Measurements from ENCODE around the gene SORBS2. TPM values are rescaled to one million over a fixed set of nuclear protein-coding genes. Genes with fewer than 3 reads are reported as not detected.
"Not testable (repeated sequence)": the region's sequence is repeated elsewhere in the genome, so short reads cannot be mapped to it uniquely, and the experiment has no call there.

SORBS2 gene
- polyA plus RNA-seq, 1 donor from 2014 or later = 46.0 TPM

DNA sequence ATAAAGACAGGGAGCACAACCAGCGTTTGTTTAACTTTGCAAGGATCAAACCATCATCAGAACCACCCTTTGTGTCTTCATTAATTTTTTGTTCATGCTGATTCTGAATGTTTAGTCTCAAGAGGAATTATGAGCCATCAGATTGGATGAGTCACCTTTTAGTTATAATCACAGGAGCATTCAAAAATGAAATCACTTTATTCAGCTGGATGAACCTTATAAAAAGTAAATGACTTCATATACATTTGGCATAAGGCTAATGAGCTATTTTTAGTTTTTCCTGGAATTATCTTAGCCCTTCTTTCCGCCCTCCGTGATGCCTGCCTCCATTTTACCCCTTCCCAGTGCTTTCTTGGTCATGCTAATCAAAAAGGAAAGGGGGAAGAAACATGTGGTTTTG lies 103.6 kb downstream of the SORBS2 start:
- Histone ChIP-seq H3K27me3 (ENCODE audit: insufficient read depth, low read depth, low read length) (no peaks in the 10 kb centered on the region), H3K9ac (ENCODE audit: low read length) (no peak overlapping the region), H3K4me2 (ENCODE audit: low read length) (no peak overlapping the region), H3K9me3 (ENCODE audit: low read length) (no peaks in the 10 kb centered on the region), H3K79me2 (replicated peaks; ENCODE audit: insufficient read depth, low read length) (no peaks in the 10 kb centered on the region), H3K4me3 (ENCODE audit: low read length) (no peak overlapping the region), H2AFZ (ENCODE audit: low read depth, low read length) (no peak overlapping the region), H3F3A (ENCODE audit: insufficient read depth, low read length, poor library complexity, severe bottlenecking) (no peaks in the 10 kb centered on the region), H3K36me3 (ENCODE audit: insufficient read depth, low read length) (no peaks in the 10 kb centered on the region), H4K20me1 (ENCODE audit: insufficient read depth) (no peaks in the 10 kb centered on the region), H3K9me2 (ENCODE audit: insufficient read depth, low read length) (no peaks in the 10 kb centered on the region), H3K27ac (ENCODE audit: low read length) (no peak overlapping the region)
- TF ChIP-seq, protein P1, sequence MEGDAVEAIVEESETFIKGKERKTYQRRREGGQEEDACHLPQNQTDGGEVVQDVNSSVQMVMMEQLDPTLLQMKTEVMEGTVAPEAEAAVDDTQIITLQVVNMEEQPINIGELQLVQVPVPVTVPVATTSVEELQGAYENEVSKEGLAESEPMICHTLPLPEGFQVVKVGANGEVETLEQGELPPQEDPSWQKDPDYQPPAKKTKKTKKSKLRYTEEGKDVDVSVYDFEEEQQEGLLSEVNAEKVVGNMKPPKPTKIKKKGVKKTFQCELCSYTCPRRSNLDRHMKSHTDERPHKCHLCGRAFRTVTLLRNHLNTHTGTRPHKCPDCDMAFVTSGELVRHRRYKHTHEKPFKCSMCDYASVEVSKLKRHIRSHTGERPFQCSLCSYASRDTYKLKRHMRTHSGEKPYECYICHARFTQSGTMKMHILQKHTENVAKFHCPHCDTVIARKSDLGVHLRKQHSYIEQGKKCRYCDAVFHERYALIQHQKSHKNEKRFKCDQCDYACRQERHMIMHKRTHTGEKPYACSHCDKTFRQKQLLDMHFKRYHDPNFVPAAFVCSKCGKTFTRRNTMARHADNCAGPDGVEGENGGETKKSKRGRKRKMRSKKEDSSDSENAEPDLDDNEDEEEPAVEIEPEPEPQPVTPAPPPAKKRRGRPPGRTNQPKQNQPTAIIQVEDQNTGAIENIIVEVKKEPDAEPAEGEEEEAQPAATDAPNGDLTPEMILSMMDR (IDR thresholded peaks at IDR 0.05; ENCODE audit: poor library complexity, severe bottlenecking) = no peak
- no peak for TF ChIP-seq MXI1 (conservative IDR thresholded peaks at IDR 0.05; ENCODE audit: poor library complexity, severe bottlenecking)

DNA sequence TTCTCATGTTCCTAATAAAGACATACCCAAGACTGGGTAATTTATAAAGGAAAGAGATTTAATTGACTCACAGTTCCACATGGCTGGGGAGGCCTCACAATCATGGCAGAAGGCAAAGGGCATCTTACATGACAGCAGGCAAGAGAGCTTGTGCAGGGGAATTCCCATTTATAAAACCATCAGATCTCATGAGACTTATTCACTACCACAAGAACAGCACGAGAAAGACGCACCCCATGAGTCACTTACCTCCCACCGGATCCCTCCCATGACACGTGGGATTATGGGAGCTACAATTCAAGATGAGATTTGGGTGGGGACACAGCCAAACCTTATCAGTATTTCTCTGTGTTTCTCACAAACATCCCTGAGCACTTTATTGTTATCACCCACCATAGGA lies 104.4 kb downstream of the SORBS2 start:
- not testable (repeated sequence) for H3K79me2 ChIP-seq (replicated peaks; ENCODE audit: insufficient read depth, low read length); H3K9ac ChIP-seq (ENCODE audit: low read length); H2AFZ ChIP-seq (ENCODE audit: low read depth, low read length); H3K4me2 ChIP-seq (ENCODE audit: low read length); H3K9me2 ChIP-seq (ENCODE audit: insufficient read depth, low read length); H3K27me3 ChIP-seq (ENCODE audit: insufficient read depth, low read depth, low read length); H3K4me3 ChIP-seq (ENCODE audit: low read length); H3K27ac ChIP-seq (ENCODE audit: low read length); H3F3A ChIP-seq (ENCODE audit: insufficient read depth, low read length, poor library complexity, severe bottlenecking); H3K36me3 ChIP-seq (ENCODE audit: insufficient read depth, low read length); H3K9me3 ChIP-seq (ENCODE audit: low read length); H4K20me1 ChIP-seq (ENCODE audit: insufficient read depth)

DNA sequence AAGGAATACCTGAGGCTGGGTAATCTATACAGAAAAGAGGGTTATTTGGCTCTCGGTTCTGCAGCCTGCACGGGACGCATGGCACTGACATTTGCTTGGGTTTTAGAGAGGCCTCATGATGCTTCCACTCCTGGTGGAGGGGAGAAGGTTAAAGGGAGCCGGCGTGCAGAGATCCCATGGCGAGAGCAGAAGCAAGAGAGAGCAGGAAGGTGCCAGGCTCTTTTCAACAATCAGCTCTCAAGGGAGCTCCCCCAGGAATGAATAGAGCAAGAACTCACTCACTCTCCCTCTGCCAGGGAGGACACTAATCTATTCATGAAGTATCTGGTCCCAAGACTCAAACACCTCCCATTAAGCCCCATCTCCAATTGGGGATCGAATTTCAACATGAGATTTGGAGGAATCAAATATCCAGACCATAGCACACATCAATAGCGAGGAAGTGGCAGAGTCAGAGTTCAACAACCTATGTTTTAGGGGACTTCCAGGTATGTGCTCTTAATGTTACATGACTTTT lies 109.8 kb downstream of the SORBS2 start:
- no peaks in the 10 kb centered on the region for H3K9me2 ChIP-seq (ENCODE audit: insufficient read depth, low read length)
- H3K27ac ChIP-seq (ENCODE audit: low read length) = no peak overlapping the region

More for the DNA sequence above, 109.8 kb downstream of the SORBS2 start:
- TF ChIP-seq RAD21 (conservative IDR thresholded peaks at IDR 0.05) = no peak
- no peak for TF ChIP-seq EP300 (conservative IDR thresholded peaks at IDR 0.05; ENCODE audit: poor library complexity, severe bottlenecking)
- TF ChIP-seq, protein P1 (IDR thresholded peaks at IDR 0.05; ENCODE audit: poor library complexity, severe bottlenecking) = no peak
- no peak for TF ChIP-seq POLR2AphosphoS5 (IDR thresholded peaks at IDR 0.05)
- no peak for TF ChIP-seq MXI1 (conservative IDR thresholded peaks at IDR 0.05; ENCODE audit: poor library complexity, severe bottlenecking)
- no peak for TF ChIP-seq TAF1 (IDR thresholded peaks at IDR 0.05; ENCODE audit: low read depth)
- no peak for TF ChIP-seq SMC3 (conservative IDR thresholded peaks at IDR 0.05; ENCODE audit: poor library complexity)
- TF ChIP-seq, protein P2, sequence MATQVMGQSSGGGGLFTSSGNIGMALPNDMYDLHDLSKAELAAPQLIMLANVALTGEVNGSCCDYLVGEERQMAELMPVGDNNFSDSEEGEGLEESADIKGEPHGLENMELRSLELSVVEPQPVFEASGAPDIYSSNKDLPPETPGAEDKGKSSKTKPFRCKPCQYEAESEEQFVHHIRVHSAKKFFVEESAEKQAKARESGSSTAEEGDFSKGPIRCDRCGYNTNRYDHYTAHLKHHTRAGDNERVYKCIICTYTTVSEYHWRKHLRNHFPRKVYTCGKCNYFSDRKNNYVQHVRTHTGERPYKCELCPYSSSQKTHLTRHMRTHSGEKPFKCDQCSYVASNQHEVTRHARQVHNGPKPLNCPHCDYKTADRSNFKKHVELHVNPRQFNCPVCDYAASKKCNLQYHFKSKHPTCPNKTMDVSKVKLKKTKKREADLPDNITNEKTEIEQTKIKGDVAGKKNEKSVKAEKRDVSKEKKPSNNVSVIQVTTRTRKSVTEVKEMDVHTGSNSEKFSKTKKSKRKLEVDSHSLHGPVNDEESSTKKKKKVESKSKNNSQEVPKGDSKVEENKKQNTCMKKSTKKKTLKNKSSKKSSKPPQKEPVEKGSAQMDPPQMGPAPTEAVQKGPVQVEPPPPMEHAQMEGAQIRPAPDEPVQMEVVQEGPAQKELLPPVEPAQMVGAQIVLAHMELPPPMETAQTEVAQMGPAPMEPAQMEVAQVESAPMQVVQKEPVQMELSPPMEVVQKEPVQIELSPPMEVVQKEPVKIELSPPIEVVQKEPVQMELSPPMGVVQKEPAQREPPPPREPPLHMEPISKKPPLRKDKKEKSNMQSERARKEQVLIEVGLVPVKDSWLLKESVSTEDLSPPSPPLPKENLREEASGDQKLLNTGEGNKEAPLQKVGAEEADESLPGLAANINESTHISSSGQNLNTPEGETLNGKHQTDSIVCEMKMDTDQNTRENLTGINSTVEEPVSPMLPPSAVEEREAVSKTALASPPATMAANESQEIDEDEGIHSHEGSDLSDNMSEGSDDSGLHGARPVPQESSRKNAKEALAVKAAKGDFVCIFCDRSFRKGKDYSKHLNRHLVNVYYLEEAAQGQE (IDR thresholded peaks at IDR 0.05; ENCODE audit: borderline replicate concordance) = no peak
- TF ChIP-seq EZH2 (IDR thresholded peaks at IDR 0.05; ENCODE audit: borderline replicate concordance, insufficient read depth, low read length, poor library complexity, severe bottlenecking) = no peak
- Histone ChIP-seq H3F3A (ENCODE audit: insufficient read depth, low read length, poor library complexity, severe bottlenecking) (no peaks in the 10 kb centered on the region), H3K9ac (ENCODE audit: low read length) (no peak overlapping the region), H2AFZ (ENCODE audit: low read depth, low read length) (no peak overlapping the region), H3K4me2 (ENCODE audit: low read length) (no peak overlapping the region), H3K4me3 (ENCODE audit: low read length) (no peak overlapping the region), H4K20me1 (ENCODE audit: insufficient read depth) (no peaks in the 10 kb centered on the region), H3K79me2 (replicated peaks; ENCODE audit: insufficient read depth, low read length) (no peaks in the 10 kb centered on the region), H3K27me3 (ENCODE audit: insufficient read depth, low read depth, low read length) (no peaks in the 10 kb centered on the region), H3K36me3 (ENCODE audit: insufficient read depth, low read length) (no peaks in the 10 kb centered on the region), H3K9me3 (ENCODE audit: low read length) (no peaks in the 10 kb centered on the region)
